H9 (cell line): ENCODE data around the gene IQCM. TPM values are rescaled to one million over a fixed set of nuclear protein-coding genes. Genes with fewer than 3 reads are reported as not detected.

Experiments
- DNase-seq: peaks from one replicate; pipeline ENCODE4 v3.0.0-alpha.2; 2017
- H2AFZ ChIP-seq: one replicate; pipeline ENCODE4 v1.6.1; 2013; ENCODE audit warnings: mild to moderate bottlenecking, low read length, control low read depth, moderate library complexity
- H2AK5ac ChIP-seq: 2 replicates; pipeline ENCODE4 v1.6.1; 2013; ENCODE audit warnings: low read length, control low read depth, mixed read lengths; ENCODE audit not compliant: insufficient read length
- H2BK120ac ChIP-seq: one replicate; pipeline ENCODE4 v1.6.1; 2013; ENCODE audit warnings: low read depth, mild to moderate bottlenecking, low read length, control low read depth, inconsistent platforms; ENCODE audit not compliant: poor library complexity, severe bottlenecking
- H2BK12ac ChIP-seq: 2 replicates; pipeline ENCODE4 v1.6.1; 2013; ENCODE audit warnings: low read length, control low read depth, mixed read lengths, low read depth; ENCODE audit not compliant: insufficient read length
- H2BK15ac ChIP-seq: 2 replicates; pipeline ENCODE4 v1.6.1; 2013; ENCODE audit warnings: low read depth, low read length, control low read depth
- H2BK20ac ChIP-seq: one replicate; pipeline ENCODE4 v1.6.1; 2013; ENCODE audit warnings: low read depth, mild to moderate bottlenecking, low read length, control low read depth, inconsistent platforms; ENCODE audit not compliant: poor library complexity, severe bottlenecking
- H2BK5ac ChIP-seq: 2 replicates; pipeline ENCODE4 v1.6.1; 2013; ENCODE audit warnings: low read length, control low read depth, mixed read lengths; ENCODE audit not compliant: insufficient read length
- H3K14ac ChIP-seq: 2 replicates; pipeline ENCODE4 v1.6.1; 2013; ENCODE audit warnings: low read length, control low read depth; ENCODE audit not compliant: insufficient read depth
- H3K18ac ChIP-seq: 2 replicates; pipeline ENCODE4 v1.6.1; 2013; ENCODE audit warnings: low read depth, mild to moderate bottlenecking, mixed read lengths, low read length, control low read depth; ENCODE audit not compliant: insufficient read length
- H3K23ac ChIP-seq: 2 replicates; pipeline ENCODE4 v1.6.1; 2013; ENCODE audit warnings: low read length, control low read depth, mixed read lengths, low read depth; ENCODE audit not compliant: insufficient read length
- H3K23me2 ChIP-seq: 2 replicates; pipeline ENCODE4 v1.6.1; 2013; ENCODE audit warnings: low read depth, mild to moderate bottlenecking, mixed read lengths, low read length, control low read depth; ENCODE audit not compliant: insufficient read length, poor library complexity, severe bottlenecking
- H3K27ac ChIP-seq: 2 replicates; pipeline ENCODE4 v1.5.1; 2013; ENCODE audit warnings: low read length, control low read depth, mixed read lengths, low read depth; ENCODE audit not compliant: insufficient read length
- H3K27me3 ChIP-seq: 2 replicates; pipeline ENCODE4 v1.6.1; 2013; ENCODE audit warnings: low read length, control low read depth, inconsistent platforms; ENCODE audit not compliant: insufficient read depth
- H3K4ac ChIP-seq: 2 replicates; pipeline ENCODE4 v1.6.1; 2013; ENCODE audit warnings: low read depth, mild to moderate bottlenecking, control low read depth, inconsistent platforms, low read length, moderate library complexity
- H3K4me1 ChIP-seq: 2 replicates; pipeline ENCODE4 v1.6.1; 2013; ENCODE audit warnings: low read length, control low read depth, inconsistent platforms; ENCODE audit not compliant: insufficient read depth
- H3K4me2 ChIP-seq: 2 replicates; pipeline ENCODE4 v1.6.1; 2013; ENCODE audit warnings: low read length, control low read depth, mixed read lengths; ENCODE audit not compliant: insufficient read length, insufficient read depth
- H3K56ac ChIP-seq: 2 replicates; pipeline ENCODE4 v1.6.1; 2013; ENCODE audit warnings: low read depth, mild to moderate bottlenecking, mixed read lengths, low read length, control low read depth; ENCODE audit not compliant: insufficient read length
- H3K79me1 ChIP-seq: 2 replicates; pipeline ENCODE4 v1.6.1; 2013; ENCODE audit warnings: low read depth, mild to moderate bottlenecking, moderate library complexity, low read length, control low read depth, inconsistent platforms; ENCODE audit not compliant: insufficient read depth, poor library complexity, severe bottlenecking
- H3K79me2 ChIP-seq: 2 replicates; pipeline ENCODE4 v1.6.1; 2013; ENCODE audit warnings: low read length, control low read depth, inconsistent platforms; ENCODE audit not compliant: insufficient read depth
- H3K9ac ChIP-seq: 2 replicates; pipeline ENCODE4 v1.6.1; 2013; ENCODE audit warnings: low read length, control low read depth, mixed read lengths; ENCODE audit not compliant: insufficient read length; ENCODE audit errors: extremely low read depth
- H3K9me3 ChIP-seq: one replicate; pipeline ENCODE4 v1.6.1; 2013; ENCODE audit warnings: low read depth, low read length, inconsistent platforms; ENCODE audit not compliant: control insufficient read depth
- H3T11ph ChIP-seq: one replicate; pipeline ENCODE4 v1.6.1; 2013; ENCODE audit warnings: mild to moderate bottlenecking, low read length, control low read depth, inconsistent platforms
- H4K20me1 ChIP-seq: one replicate; pipeline ENCODE4 v1.6.1; 2013; ENCODE audit not compliant: control insufficient read depth, insufficient read length, insufficient read depth
- H4K5ac ChIP-seq: 2 replicates; pipeline ENCODE4 v1.6.1; 2013; ENCODE audit warnings: low read depth, mild to moderate bottlenecking, mixed read lengths, low read length, control low read depth; ENCODE audit not compliant: insufficient read length
- H4K8ac ChIP-seq: replicated peaks from 2 replicates; pipeline ENCODE4 v1.6.1; 2013; ENCODE audit warnings: low read length, control low read depth, mixed read lengths, low read depth; ENCODE audit not compliant: insufficient read length
- H4K91ac ChIP-seq: 2 replicates; pipeline ENCODE4 v1.6.1; 2013; ENCODE audit warnings: low read depth, mild to moderate bottlenecking, moderate library complexity, mixed read lengths, low read length, control low read depth; ENCODE audit not compliant: insufficient read length
- H3K27ac Mint-ChIP-seq, 3 experiments: 2 replicates in 2 of 3; 3 replicates in 1 of 3; pipeline ENCODE4 v1.8.0; 2020 to 2021; ENCODE audit warnings: mixed read lengths in 3 of 3, mild to moderate bottlenecking in 1 of 3, moderate library complexity in 1 of 3
- H3K27me3 Mint-ChIP-seq: 2 replicates; pipeline ENCODE4 v1.8.0; 2021; ENCODE audit warnings: low read depth, mild to moderate bottlenecking, moderate library complexity, mixed read lengths
- H3K36me3 Mint-ChIP-seq, 3 experiments: 2 replicates in 2 of 3; 3 replicates in 1 of 3; pipeline ENCODE4 v1.8.0; 2020 to 2021; ENCODE audit warnings: low read depth in 3 of 3, mixed read lengths in 3 of 3; ENCODE audit not compliant: insufficient read depth in 1 of 3
- H3K4me1 Mint-ChIP-seq, 2 experiments: 2 replicates each; pipeline ENCODE4 v1.8.0; 2020; ENCODE audit warnings: mixed read lengths in 2 of 2
- H3K4me3 Mint-ChIP-seq, 2 experiments: 2 replicates in 1 of 2; 3 replicates in 1 of 2; pipeline ENCODE4 v1.8.0; 2020 to 2021; ENCODE audit warnings: mild to moderate bottlenecking in 2 of 2, mixed read lengths in 2 of 2, moderate library complexity in 1 of 2
- H3K9me3 Mint-ChIP-seq, 2 experiments: 2 replicates in 1 of 2; 3 replicates in 1 of 2; pipeline ENCODE4 v1.8.0; 2020; ENCODE audit warnings: mild to moderate bottlenecking in 2 of 2, mixed read lengths in 2 of 2, moderate library complexity in 1 of 2
- WGBS: extraction: QIAGEN DNeasy Blood & Tissue Kit; methylation state at CpG from one replicate; pipeline ENCODE4 v1.1.7; 2013; ENCODE audit warnings: missing lambda C conversion rate, low lambda C conversion rate, mixed read lengths; ENCODE audit not compliant: insufficient read length; ENCODE audit errors: extremely low coverage; 5-methylcytosine and 5-hydroxymethylcytosine counted together
- total RNA-seq: library from RNA; stranded (reverse); gene quantifications from 2 replicates; pipeline ENCODE4 v1.2.1, GENCODE V29; 2021
- TF ChIP-seq, protein P1 (sequence below): fragments of 200-600 bp; sonication (generic); conservative IDR thresholded peaks from 3 replicates; pipeline ENCODE4 v1.8.0; 2021; ENCODE audit warnings: antibody characterized with exemption, mild to moderate bottlenecking

The IQCM gene
- total RNA-seq, 1 experiment from 2014 or later: 0.15 TPM

DNA sequence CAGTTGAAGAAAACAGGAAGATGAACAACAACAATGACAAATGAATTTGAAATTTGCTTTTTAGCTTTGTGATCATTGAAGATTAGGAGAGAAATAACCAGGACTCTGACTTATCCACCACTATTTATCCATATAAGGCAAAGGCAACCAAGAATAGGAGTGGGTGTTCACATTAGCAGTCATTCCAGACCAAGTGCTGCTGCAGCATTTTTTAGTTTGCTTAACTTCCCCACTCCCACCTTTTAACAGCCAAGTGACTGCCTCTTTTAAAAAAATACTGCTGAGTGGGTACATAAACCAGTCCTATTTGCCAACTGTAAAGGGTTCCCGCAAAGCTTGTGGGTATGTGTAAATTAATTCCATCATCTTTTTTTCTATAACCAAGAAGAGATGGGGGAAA lies 230.9 kb downstream of the IQCM start:
- no peaks in the 10 kb centered on the region for H3K4me1 Mint-ChIP-seq
- no peak overlapping the region for H3K27ac ChIP-seq
- H3K9me3 ChIP-seq: no peaks in the 10 kb centered on the region
- H3K56ac ChIP-seq: no peak overlapping the region
- no peaks in the 10 kb centered on the region for H3K79me1 ChIP-seq
- no peaks in the 10 kb centered on the region for H3K36me3 Mint-ChIP-seq
- no peak overlapping the region for H3K4ac ChIP-seq
- H3K14ac ChIP-seq: no peak overlapping the region
- WGBS: no CpG with 5 or more reads among the region's 1 CpG
- no peak overlapping the region for H3K27ac Mint-ChIP-seq
- H2BK120ac ChIP-seq: no peak overlapping the region
- H2AFZ ChIP-seq: no peak overlapping the region
- TF ChIP-seq, protein P1, sequence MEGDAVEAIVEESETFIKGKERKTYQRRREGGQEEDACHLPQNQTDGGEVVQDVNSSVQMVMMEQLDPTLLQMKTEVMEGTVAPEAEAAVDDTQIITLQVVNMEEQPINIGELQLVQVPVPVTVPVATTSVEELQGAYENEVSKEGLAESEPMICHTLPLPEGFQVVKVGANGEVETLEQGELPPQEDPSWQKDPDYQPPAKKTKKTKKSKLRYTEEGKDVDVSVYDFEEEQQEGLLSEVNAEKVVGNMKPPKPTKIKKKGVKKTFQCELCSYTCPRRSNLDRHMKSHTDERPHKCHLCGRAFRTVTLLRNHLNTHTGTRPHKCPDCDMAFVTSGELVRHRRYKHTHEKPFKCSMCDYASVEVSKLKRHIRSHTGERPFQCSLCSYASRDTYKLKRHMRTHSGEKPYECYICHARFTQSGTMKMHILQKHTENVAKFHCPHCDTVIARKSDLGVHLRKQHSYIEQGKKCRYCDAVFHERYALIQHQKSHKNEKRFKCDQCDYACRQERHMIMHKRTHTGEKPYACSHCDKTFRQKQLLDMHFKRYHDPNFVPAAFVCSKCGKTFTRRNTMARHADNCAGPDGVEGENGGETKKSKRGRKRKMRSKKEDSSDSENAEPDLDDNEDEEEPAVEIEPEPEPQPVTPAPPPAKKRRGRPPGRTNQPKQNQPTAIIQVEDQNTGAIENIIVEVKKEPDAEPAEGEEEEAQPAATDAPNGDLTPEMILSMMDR: no peak
- H4K91ac ChIP-seq: no peak overlapping the region
- no peaks in the 10 kb centered on the region for H3K27me3 Mint-ChIP-seq
- no peak overlapping the region for H3T11ph ChIP-seq
- no peak overlapping the region for H4K8ac ChIP-seq
- H4K5ac ChIP-seq: no peak overlapping the region
- no peaks in the 10 kb centered on the region for H3K23me2 ChIP-seq
- H3K4me3 Mint-ChIP-seq: no peak overlapping the region
- no peak overlapping the region for H3K18ac ChIP-seq
- no peaks in the 10 kb centered on the region for H4K20me1 ChIP-seq
- no peak overlapping the region for H2BK15ac ChIP-seq
- H3K4me2 ChIP-seq: no peak overlapping the region
- no peak overlapping the region for H3K9ac ChIP-seq
- no peak for DNase-seq
- H2AK5ac ChIP-seq: no peak overlapping the region
- H2BK12ac ChIP-seq: no peak overlapping the region
- H2BK5ac ChIP-seq: no peak overlapping the region
- no peaks in the 10 kb centered on the region for H3K9me3 Mint-ChIP-seq
- no peak overlapping the region for H3K23ac ChIP-seq
- no peaks in the 10 kb centered on the region for H3K4me1 ChIP-seq
- H2BK20ac ChIP-seq: no peak overlapping the region
- no peaks in the 10 kb centered on the region for H3K27me3 ChIP-seq
- H3K79me2 ChIP-seq: no peaks in the 10 kb centered on the region
